Activated T-cell treated with anti-CD3 and anti-CD28 coated beads, Interleukin-2, amount 50 U/mL, for 48 hours (primary cell): Measurements from ENCODE around the gene FYB1.
"Not testable (repeated sequence)": the region's sequence is repeated elsewhere in the genome, so short reads cannot be mapped to it uniquely, and the experiment has no call there.

Experiments used
- DNase-seq, 2 experiments: peaks; one replicate each; pipeline ENCODE4 v3.0.0-alpha.2; 2020

Gene FYB1

DNA sequence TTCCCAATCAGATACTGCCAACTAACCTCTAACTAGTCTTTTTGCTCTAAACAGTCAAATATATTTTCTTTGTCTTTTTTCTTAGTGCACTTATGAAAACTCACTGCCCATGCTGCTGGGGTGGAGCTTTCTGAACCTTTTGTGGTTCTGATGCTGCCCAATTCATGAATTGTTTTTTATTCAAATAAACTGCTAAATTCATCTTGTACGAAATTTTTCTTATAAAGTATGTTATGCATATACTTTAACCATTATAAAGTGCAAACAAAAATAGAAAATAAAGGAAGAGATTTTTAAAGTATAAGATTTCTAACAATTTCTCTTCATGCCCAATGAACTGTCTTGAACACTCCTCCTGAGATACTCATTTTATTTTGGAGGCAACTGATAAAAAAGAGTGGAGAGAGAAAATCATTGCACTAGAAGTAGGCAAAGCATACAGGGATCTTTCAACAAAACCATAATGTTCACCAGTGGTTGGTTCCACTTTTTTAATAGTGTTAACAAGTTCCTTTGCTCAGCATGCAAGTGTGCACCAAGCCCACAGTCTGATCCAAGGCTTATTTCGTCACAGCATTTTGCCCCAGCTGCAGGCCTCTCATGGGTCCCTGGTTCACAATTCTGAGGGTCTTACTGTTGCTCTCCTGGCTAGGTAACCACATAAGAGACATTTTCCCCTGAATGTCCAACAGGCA is 6.2 kb upstream of the FYB1 start:
- no peak for DNase-seq

DNA sequence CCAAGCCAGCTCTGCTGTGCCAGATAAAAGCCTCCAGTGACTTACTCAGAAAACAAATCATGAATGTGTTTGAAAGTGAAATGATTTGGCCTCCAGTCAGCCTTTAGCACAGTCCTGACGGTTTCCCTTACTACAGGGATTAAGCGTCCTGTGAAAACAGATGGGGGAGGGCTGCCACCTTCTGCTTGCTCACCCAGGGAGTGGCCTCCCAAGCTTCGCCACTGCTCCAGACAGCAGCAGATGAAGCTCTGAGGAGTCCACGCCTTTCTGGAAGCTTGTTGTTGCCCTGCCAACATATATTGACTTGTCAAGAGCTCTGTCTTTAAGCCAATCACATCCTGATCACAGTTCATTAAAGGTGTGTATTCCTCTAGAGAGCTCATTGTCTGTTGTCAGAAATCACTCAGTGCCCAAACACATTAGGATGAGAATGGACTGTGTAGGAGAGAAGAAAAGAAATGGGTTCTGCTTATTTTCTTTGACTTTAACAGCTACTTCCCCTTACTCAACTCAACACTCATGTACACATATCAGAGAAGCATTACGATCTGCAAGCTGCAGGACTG is 4.9 kb upstream of the FYB1 start:
- DNase-seq: no peak

DNA sequence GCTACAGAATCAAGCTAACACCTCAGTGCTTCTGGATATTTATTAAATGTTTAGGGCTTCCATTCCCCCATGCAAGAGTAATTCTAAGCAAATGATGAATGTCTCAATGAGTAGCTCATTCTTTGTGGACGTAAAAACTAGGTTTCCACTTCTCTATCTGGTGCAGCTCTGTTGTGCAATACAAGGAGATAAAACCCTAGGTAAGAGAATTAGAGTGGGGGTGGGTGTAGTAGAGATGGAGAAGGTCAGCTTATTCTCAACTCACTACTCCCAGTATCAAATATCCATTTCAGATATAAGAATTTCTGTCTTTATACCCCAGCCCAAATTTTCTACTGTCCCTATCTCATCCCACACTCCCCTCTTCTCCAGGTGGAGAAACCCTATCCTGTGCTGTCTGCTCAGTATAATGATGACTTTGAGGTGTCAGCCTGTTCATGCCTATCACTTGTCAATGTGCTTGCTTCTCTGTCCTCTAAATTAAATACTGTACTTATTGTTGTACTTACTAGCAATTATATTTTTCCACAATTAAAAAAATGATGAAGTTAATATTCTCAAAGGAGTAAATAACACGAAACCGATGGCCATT is 4.3 kb upstream of the FYB1 start:
- no peak for DNase-seq

DNA sequence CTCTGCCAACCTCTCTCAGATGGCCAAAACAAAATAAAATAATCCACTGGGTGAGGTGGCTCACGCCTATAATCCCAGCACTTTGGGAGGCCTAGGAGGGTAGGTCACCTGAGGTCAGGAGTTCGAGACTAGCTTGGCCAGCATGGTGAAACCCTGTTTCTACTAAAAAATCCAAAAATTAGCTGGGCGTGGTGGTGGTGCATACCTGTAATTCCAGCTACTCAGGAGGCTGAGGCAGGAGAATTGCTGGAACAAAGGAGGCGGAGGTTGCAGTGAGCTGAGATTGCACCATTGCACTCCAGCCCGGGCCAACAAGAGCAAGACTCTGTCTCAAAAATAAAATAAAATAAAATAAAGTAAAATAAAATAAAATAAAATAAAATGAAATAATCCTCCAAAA is 2.3 kb upstream of the FYB1 start:
- DNase-seq: not testable (repeated sequence)

DNA sequence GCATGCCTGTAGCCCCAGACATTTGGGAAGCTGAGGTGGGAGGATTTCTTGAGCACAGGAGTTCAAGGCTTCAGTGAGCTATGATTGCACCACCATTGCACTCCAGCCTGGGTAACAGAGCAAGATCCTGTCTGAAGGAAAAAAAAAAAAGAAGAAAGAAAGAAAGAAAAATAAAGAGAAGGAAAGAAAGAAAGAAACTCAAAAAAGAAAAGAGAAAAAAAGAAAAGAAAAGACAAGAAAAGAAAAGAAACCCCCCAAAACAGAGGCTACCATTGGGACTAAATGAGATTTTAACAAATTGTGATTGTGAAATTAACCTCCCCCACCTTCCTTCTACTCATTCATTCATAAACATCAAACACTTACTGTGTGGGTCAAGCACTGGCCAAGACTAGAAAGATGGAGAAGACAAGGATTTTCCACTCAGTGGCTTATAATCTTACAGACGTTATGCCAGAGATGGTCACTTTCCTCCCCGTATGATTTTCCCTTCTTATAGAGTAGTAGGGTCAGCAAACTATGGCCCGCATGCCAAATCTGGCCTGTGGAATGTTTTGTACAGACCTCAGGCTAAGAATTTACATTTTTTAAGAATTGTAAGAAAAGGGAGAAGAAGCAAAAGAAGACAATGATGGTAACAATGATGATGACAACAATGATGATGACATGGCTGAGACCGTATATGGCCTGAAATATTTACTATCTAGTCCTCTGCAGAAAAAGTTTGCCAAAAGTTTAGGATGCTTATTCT is 1.1 kb upstream of the FYB1 start:
- DNase-seq: no peak

DNA sequence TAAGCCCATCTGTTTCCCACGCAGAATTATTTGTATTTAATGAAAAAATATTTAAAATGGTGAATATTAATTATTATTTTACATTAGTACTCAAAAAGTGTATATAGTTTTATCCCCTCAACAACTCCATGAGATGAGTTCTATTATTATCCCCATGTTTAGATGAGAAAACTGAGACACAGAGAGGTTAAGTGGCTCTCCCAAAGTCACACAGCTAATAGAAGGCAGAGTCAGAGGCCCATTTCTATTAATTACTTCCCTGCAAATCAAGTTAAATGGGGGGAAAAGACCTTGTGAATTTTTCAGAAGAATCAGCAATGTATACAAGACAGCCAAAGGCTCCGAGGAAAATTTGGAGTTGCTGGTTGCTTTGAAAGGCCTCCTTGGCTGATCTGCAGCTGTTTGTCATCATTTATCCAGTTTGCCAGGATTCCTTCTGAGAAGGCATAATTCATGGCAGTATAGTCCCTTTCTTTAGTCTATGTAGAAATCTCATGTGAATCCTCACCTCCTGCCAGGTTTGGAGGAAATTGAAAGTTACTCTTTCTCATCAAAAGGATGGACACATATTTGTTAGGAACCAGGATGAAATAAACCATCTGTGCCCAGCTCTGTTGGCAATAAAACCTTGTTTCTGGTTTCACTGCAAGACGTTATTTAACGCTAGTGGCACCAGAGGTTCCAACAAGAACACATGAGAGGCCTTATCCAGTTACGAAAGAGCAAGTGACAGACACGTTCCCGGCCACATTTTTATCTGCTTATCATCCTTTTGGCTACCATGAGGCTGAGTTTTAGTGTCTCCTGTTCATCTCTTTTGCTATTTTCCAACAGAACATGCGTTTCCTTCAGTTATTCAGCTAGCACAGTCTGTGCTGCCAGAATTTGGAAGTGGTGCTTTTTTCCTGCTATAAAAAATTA is 621 bp downstream of the FYB1 start:
- no peak for DNase-seq

DNA sequence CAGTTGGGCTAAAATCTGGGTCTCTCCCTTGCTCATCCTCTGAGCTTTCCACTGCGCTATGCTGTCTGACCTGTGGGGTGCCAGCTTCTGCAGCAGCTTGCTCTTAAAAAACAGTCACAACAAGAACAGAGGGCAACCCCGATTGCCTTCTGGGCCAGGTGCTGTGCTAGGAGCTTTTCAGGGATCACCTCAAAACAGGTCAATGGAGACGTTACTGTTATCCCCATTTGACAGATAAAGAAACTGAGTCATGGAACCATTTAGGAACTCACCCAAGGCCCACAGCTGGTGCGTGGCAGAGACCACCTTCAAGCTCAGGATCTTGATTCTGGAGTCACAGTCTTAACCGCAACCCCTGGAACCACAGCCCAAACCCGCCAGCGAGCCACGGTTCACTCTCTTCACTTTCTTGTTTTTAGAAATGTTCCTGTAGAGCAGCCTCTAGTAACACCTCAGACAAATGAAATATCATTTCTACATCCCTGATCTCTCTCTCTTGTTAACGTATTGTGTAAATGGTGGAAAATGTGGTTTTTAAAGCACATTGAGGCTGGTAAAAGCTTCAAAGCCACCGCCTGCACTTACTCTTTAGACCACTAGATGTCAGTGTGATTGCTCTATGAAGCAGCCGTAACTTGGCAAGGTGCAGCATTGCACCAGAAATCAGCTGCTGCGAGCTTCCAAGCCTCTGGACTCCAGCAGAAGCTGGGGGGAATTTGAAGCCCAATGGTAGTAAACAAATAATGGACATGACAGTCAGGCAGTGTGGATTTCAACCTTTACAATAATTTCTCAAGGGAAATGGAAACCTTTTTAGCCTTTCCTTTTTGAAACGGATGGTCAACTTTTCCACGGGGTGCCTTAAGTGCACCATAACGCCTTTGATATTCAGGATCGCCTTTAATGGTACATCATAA is 1.7 kb downstream of the FYB1 start:
- DNase-seq: peak; percentile 84 to 85

DNA sequence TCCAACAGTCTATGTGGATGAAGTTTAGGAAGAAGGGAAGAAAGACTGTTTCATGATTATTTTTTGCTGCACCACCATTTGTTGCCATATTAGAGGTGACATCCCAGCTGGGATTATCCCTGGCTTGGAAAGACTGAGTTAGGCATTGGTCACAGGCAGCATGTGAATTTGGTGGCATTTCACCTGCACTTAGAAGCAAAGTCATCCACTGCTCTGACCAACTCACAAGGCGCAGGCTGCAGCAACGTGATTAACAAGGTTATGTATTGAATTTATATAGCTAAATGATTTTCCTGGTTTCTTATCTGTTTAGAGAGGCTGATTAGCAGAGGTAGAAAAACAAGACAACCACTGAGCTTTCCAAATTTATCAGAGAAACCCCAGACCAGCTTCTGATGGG is 2.7 kb downstream of the FYB1 start:
- peak in 1 of 2 experiments; percentile 53 for DNase-seq

DNA sequence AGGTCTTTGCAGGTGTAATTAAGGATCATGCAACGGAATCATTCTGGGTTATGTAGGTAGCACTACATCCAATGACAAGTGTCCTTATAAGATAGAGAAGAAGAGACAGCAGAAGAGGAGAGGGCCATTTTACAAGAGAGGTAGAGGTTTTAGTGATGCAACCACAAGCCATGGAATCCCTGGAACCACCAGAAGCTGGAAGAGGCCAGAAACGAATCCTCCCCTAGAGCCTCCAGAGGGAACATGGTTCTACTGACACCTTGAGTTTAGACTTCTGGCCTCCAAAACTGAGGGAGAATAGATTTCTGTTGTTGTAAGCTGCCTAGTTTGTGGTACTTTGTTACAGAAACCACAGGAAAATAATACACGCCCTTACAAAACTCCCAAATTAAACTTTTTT is 3.5 kb downstream of the FYB1 start:
- DNase-seq: no peak

DNA sequence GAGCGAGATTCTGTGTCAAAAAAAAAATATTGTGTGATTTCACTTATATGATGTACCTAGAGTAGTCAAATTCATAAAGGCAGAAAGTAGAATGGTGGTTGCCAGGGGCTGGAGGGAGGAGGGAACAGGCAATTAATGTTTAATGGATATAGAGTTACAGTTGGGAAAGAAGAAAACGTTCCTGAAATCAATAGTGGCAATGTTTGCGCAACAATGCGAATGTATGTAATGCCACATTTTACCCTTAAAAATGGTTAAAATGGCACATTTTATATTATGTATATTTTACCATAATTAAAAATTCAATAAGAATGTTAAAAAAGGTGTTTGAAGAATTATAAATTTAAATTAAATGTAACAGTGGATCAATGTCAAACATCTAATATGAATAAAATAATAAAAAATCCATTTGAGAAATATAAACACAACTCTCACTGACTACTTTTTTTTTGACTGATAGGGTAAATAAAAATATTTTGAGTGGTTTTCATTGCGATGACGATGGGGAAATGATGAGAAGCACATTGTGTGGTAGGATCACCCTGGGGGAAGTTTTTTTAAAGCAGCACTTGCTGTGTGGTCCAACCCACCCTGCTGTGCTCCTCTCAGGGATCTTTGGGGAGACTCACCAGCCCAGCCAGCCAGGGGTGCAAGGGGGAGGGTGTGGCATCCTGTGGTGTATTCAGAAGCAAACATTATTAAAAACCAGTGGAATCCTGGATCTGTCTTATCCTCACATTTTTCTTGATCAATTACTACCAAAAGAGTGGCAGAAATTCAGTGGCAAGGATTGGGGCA is 4.3 kb downstream of the FYB1 start:
- peak in 1 of 2 experiments; percentile 50 for DNase-seq

DNA sequence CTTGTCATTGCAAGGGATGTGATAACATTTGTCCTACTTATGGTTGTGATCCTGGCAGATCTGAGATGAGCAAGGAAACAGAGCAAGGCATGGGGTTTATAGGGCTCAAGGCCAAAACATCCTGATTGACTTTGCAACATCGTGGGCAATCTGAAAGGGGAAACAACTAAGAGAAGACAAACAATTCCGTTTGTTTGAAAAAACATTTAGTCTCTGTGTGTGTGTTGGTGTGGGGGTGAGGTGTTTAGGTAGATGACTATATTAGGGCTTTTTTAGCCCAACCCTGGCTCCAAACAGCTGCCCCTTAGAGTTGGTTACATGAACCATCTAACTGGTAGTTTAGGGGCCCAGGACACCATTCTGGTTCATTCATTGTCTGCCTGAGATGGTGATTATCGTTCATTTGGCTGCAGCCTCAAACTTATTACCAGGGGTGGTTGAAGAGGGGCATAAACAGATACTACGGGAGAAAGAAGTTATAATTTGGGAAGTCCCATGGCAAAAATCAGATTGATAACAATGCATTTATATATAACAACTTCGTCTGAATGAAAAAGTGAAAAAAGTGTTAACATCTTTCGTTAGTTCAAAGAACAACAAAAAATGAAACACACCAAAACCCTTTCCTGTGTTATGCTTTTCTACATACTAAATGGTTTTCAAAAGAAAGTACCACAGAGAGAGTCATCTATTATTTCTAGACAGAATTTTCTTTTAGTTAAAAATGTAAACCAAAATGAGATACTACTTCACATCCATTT is 5.7 kb downstream of the FYB1 start:
- no peak for DNase-seq

DNA sequence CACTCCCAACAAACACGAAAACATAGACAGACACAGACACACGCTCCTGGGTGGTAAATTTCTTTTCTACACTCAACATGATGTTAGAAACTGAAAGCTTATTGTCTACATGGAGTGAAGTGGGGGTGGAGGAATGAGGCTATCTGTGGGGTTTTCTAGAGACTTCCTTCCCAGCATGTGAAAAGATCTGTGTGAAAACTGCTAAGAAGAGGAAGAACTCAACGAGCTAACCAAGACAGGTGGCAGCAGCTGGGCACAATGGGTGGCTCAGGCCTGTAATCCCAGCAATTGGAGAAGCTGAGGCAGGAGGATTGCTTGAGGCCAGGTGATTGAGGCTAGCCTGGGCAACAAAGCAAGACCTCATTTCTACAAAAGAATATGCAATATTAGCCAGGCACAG is 7.6 kb downstream of the FYB1 start:
- peak in 1 of 2 experiments; percentile 56 for DNase-seq

DNA sequence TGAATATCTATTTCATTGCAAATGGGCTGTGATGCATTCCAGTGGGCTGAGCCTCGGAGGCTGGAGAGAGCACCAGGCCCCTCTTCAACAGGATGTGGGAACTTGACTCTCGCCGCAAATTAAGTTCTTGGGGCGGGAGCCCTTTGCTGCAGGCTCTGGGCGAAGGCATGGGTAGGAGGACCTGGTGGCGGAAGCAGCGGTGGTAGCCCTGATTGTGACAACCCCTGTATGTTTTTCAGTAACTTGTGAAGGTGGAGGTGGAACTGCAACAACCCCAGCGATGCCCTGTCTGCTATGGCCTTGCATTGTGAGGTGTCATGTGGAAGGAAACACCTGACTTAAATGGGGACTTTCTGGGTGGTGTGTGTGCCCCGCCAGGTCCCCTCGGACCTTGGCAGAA is 9.4 kb downstream of the FYB1 start:
- DNase-seq: peak; percentile 85 to 86

DNA sequence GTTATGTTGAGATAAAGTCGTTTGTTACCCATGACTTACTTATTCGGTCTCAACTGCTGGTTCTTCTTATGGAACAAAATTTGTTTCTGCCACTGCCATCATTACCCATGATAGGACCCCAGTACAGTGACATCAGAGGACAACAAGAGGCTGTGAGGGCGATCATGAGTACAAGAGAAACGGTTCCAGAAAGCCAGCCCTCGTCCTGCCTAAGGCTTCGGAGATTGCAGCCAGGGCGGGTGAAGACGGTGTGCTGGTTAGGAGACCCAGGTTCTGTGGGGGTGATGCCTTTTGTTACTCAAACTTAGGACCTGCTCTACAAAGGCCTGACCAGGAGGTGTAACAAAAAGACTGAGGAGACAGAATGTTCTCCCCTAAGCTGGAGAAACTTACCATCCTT is 10.9 kb downstream of the FYB1 start:
- DNase-seq: peak; percentile 62 to 66

DNA sequence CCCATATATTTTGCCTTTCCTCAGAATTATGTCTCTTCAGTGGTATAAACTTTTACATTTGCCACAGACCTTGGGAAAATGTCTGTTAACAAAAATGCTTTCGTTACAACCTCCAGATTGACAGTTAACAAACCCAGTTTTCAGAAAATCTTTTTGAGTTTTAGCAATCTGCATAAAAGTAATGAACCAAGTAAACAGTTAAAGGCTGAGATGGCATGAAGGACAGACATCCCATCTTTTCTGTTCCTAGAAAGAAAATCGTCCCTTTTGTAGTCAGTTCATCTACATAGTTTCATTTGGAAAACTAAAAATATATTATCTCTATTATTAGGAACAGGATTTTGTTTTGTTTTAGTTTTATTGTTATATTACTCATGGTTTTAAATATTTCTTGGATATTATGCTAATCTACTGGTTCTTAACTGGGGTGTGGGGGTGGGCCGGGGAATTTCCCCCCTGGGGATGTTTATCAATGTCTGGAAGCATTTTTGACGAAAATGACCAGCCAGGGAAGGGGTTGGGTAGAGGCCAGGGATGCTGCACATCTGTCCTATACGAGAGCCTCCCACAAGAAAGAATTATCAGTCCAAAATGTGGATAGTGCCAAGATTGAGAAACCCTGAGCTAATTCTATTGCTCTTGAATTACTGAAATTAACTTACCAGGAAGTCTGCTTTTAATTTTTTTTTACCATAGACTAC is 11.9 kb downstream of the FYB1 start:
- no peak for DNase-seq

DNA sequence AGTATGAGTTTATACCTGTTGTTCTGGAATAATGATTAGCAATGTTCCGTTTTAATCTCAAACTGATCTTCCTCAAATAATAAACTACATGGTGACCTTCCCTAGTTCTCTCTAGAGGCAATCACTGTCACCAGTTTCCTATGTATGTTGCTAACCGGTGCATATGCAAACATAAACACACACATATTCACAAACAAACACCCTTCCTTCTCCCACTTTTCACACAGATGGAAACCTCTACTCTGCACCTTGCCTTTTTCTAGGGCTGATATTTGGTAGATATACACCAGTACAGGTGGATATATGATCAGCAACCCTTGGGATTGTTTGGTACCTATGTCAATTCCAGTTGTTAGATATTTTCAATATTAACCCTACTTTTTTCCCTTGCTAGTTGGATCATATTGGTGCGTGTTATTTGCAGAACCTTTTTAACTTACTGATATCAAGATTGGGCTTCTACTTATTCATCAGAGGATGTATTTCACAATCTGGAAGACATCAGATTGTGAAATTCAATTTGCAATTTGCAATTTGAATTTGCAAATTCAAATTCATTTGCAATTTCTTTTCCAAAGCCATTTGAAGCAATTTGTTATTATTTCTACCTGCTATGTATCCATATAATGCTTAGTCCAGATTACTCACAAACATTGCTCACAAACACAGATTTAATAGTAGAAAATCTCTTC is 12.6 kb downstream of the FYB1 start:
- no peak for DNase-seq

DNA sequence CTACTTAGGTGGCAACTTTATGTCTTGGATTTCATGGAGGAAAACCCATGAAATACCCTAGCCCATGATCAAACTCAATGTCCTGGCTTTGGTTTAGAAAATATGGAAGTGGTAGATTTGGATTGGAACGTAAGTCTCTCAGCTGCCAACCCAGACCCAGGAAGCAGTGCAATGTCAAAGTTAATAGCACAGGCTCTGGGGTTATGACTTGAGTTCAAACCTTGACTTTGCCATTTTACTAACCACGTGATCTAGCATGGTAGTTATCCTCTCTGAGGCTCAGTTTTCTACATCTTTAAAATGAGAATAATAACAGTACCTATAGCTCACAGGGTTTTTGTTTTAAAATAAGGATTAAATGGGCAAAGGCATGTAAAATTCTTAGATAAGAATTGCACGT is 13.8 kb downstream of the FYB1 start:
- no peak for DNase-seq

DNA sequence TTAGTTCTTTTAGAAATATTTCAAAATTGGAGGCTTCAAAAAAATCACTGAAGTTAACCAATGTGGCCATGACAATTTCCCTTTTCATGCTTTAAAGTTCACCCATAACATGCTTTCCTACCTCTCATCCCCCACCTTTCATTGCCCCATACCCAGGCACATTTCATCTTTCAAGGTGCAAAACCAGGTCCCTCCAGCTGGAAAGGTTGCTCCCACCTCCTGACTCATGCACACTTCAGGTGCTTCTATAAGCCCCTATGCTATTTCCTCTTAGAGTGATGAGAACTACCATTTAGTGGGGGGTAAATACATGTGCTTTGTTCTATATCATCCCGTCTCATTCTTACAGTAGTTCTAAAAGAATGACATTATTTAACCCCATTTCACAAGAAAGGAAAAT is 15.4 kb downstream of the FYB1 start:
- no peak for DNase-seq
